SK-N-SH treated with all-trans-retinoic acid at 6 μM for 48 hours (cell line): Measurements from ENCODE around the gene OBI1.

Experiments
- ARNTL ChIP-seq: fragments of 450-650 bp; formaldehyde crosslinking; IDR thresholded peaks from 2 replicates; pipeline ENCODE4 v1.5.0; 2020; ENCODE audit warnings: low read depth, mild to moderate bottlenecking, moderate library complexity, borderline replicate concordance
- CSDC2 ChIP-seq: fragments of 250-450 bp; sonication (Bioruptor Pico); IDR thresholded peaks from 2 replicates; pipeline ENCODE4 v1.5.0; 2020; ENCODE audit warnings: mild to moderate bottlenecking, moderate library complexity
- GLIS3 ChIP-seq: fragments of 250-450 bp; sonication (Bioruptor Pico); IDR thresholded peaks from 2 replicates; pipeline ENCODE4 v1.5.0; 2020; ENCODE audit warnings: mild to moderate bottlenecking, moderate library complexity
- OSR1 ChIP-seq: fragments of 250-450 bp; sonication (Bioruptor Pico); IDR thresholded peaks from 2 replicates; pipeline ENCODE4 v1.8.0; 2022; ENCODE audit warnings: moderate library complexity, mild to moderate bottlenecking, inconsistent platforms
- PATZ1 ChIP-seq: fragments of 250-450 bp; sonication (Bioruptor Pico); IDR thresholded peaks from 2 replicates; pipeline ENCODE4 v1.8.0; 2020; ENCODE audit warnings: mild to moderate bottlenecking, moderate library complexity, borderline replicate concordance
- POU6F1 ChIP-seq: fragments of 250-450 bp; sonication (Bioruptor Pico); IDR thresholded peaks from 2 replicates; pipeline ENCODE4 v1.8.0; 2021; ENCODE audit warnings: low read depth, mild to moderate bottlenecking, moderate library complexity, borderline replicate concordance
- PPARA ChIP-seq: fragments of 250-450 bp; sonication (Bioruptor Pico); IDR thresholded peaks from 2 replicates; pipeline ENCODE4 v1.5.0; 2020; ENCODE audit warnings: mild to moderate bottlenecking, borderline replicate concordance
- TCF4 ChIP-seq: fragments of 250-450 bp; sonication (Bioruptor Pico); IDR thresholded peaks from 2 replicates; pipeline ENCODE4 v1.8.0; 2021; ENCODE audit warnings: mild to moderate bottlenecking, moderate library complexity, borderline replicate concordance
- ZFP3 ChIP-seq: fragments of 250-450 bp; sonication (Bioruptor Pico); IDR thresholded peaks from 2 replicates; pipeline ENCODE4 v1.5.0; 2020; ENCODE audit warnings: mild to moderate bottlenecking, moderate library complexity
- ZFP30 ChIP-seq: fragments of 450-650 bp; formaldehyde crosslinking; IDR thresholded peaks from 2 replicates; pipeline ENCODE4 v1.5.0; 2022; ENCODE audit warnings: mild to moderate bottlenecking, moderate library complexity

GRCh38 chr13:78596399-78596735 lies 62.6 kb downstream of the OBI1 start:
- TF ChIP-seq OSR1 (CRISPR knock-in tag) (no peak), ZFP30 (CRISPR knock-in tag) (no peak), TCF4 (CRISPR knock-in tag) (no peak), ZFP3 (CRISPR knock-in tag) (no peak), PATZ1 (no peak), PPARA (CRISPR knock-in tag) (no peak), POU6F1 (CRISPR knock-in tag) (no peak), CSDC2 (CRISPR knock-in tag) (no peak), ARNTL (CRISPR knock-in tag) (no peak), GLIS3 (no peak)
